ENCODE data around the gene RGCC.
"Not testable (repeated sequence)": the region's sequence is repeated elsewhere in the genome, so short reads cannot be mapped to it uniquely, and the experiment has no call there.

Gene RGCC

GRCh38 chr13:41496420-41497234 lies 39.3 kb downstream of the RGCC start:
- Histone ChIP-seq H3K4me3 (ENCODE audit: insufficient read depth, low read depth, low read length, poor library complexity, severe bottlenecking) (no peak overlapping the region), H3K9me3 (ENCODE audit: control insufficient read depth, low read length) (no peaks in the 10 kb centered on the region), H3K27ac (ENCODE audit: insufficient read depth, low read length, poor library complexity, severe bottlenecking) (no peak overlapping the region), H3K27me3 (replicated peaks; ENCODE audit: control insufficient read depth, insufficient read depth, low read length, poor library complexity, severe bottlenecking) (no peaks in the 10 kb centered on the region), H3K4me1 (ENCODE audit: control insufficient read depth, insufficient read depth, low read length, poor library complexity, severe bottlenecking) (peaks cover 36% of the 10 kb centered on the region), H3K36me3 (ENCODE audit: control insufficient read depth, insufficient read depth, low read length) (no peaks in the 10 kb centered on the region)
- no peak for DNase-seq

- Histone ChIP-seq H3K4me3 (ENCODE audit: insufficient read depth, low read depth, low read length, poor library complexity, severe bottlenecking) (no peak overlapping the region), H3K36me3 (ENCODE audit: control insufficient read depth, insufficient read depth, low read length) (no peaks in the 10 kb centered on the region), H3K4me1 (ENCODE audit: control insufficient read depth, insufficient read depth, low read length, poor library complexity, severe bottlenecking) (peaks cover 35% of the 10 kb centered on the region), H3K27ac (ENCODE audit: insufficient read depth, low read length, poor library complexity, severe bottlenecking) (no peak overlapping the region), H3K9me3 (ENCODE audit: control insufficient read depth, low read length) (no peaks in the 10 kb centered on the region), H3K27me3 (replicated peaks; ENCODE audit: control insufficient read depth, insufficient read depth, low read length, poor library complexity, severe bottlenecking) (no peaks in the 10 kb centered on the region)
- DNase-seq, result no peak
Measured at GRCh38 chr13:41497436-41497835, 40.1 kb downstream of the RGCC start.

- peaks cover 23% of the 10 kb centered on the region for H3K4me1 ChIP-seq (ENCODE audit: control insufficient read depth, insufficient read depth, low read length, poor library complexity, severe bottlenecking)
- H3K27me3 ChIP-seq (replicated peaks; ENCODE audit: control insufficient read depth, insufficient read depth, low read length, poor library complexity, severe bottlenecking), result no peaks in the 10 kb centered on the region
- H3K36me3 ChIP-seq (ENCODE audit: control insufficient read depth, insufficient read depth, low read length), result no peaks in the 10 kb centered on the region
- no peak overlapping the region for H3K4me3 ChIP-seq (ENCODE audit: insufficient read depth, low read depth, low read length, poor library complexity, severe bottlenecking)
- H3K9me3 ChIP-seq (ENCODE audit: control insufficient read depth, low read length), result no peaks in the 10 kb centered on the region
- H3K27ac ChIP-seq (ENCODE audit: insufficient read depth, low read length, poor library complexity, severe bottlenecking), result no peak overlapping the region
- DNase-seq, result no peak
Measured at GRCh38 chr13:41499452-41499851, 42.1 kb downstream of the RGCC start.

GRCh38 chr13:41500511-41500910 lies 43.2 kb downstream of the RGCC start:
- Histone ChIP-seq H3K36me3 (ENCODE audit: control insufficient read depth, insufficient read depth, low read length) (no peaks in the 10 kb centered on the region), H3K27ac (ENCODE audit: insufficient read depth, low read length, poor library complexity, severe bottlenecking) (no peak overlapping the region), H3K4me3 (ENCODE audit: insufficient read depth, low read depth, low read length, poor library complexity, severe bottlenecking) (no peak overlapping the region), H3K27me3 (replicated peaks; ENCODE audit: control insufficient read depth, insufficient read depth, low read length, poor library complexity, severe bottlenecking) (no peaks in the 10 kb centered on the region), H3K4me1 (ENCODE audit: control insufficient read depth, insufficient read depth, low read length, poor library complexity, severe bottlenecking) (peaks cover 23% of the 10 kb centered on the region), H3K9me3 (ENCODE audit: control insufficient read depth, low read length) (no peaks in the 10 kb centered on the region)
- DNase-seq, result peak in 1 of 3 donors; percentile 2

- H3K4me1 ChIP-seq (ENCODE audit: control insufficient read depth, insufficient read depth, low read length, poor library complexity, severe bottlenecking), result peaks cover 23% of the 10 kb centered on the region
- H3K4me3 ChIP-seq (ENCODE audit: insufficient read depth, low read depth, low read length, poor library complexity, severe bottlenecking), result no peak overlapping the region
- no peak overlapping the region for H3K27ac ChIP-seq (ENCODE audit: insufficient read depth, low read length, poor library complexity, severe bottlenecking)
- H3K27me3 ChIP-seq (replicated peaks; ENCODE audit: control insufficient read depth, insufficient read depth, low read length, poor library complexity, severe bottlenecking), result no peaks in the 10 kb centered on the region
- DNase-seq, result no peak
- H3K9me3 ChIP-seq (ENCODE audit: control insufficient read depth, low read length), result no peaks in the 10 kb centered on the region
- H3K36me3 ChIP-seq (ENCODE audit: control insufficient read depth, insufficient read depth, low read length), result no peaks in the 10 kb centered on the region
Measured at GRCh38 chr13:41501281-41501680, 43.9 kb downstream of the RGCC start.

GRCh38 chr13:41502031-41502430 lies 44.7 kb downstream of the RGCC start:
- H3K4me1 ChIP-seq (ENCODE audit: control insufficient read depth, insufficient read depth, low read length, poor library complexity, severe bottlenecking), result peaks cover 23% of the 10 kb centered on the region
- DNase-seq, result no peak
- H3K36me3 ChIP-seq (ENCODE audit: control insufficient read depth, insufficient read depth, low read length), result no peaks in the 10 kb centered on the region
- no peak overlapping the region for H3K27ac ChIP-seq (ENCODE audit: insufficient read depth, low read length, poor library complexity, severe bottlenecking)
- H3K4me3 ChIP-seq (ENCODE audit: insufficient read depth, low read depth, low read length, poor library complexity, severe bottlenecking), result no peak overlapping the region
- H3K9me3 ChIP-seq (ENCODE audit: control insufficient read depth, low read length), result no peaks in the 10 kb centered on the region
- no peaks in the 10 kb centered on the region for H3K27me3 ChIP-seq (replicated peaks; ENCODE audit: control insufficient read depth, insufficient read depth, low read length, poor library complexity, severe bottlenecking)

- Histone ChIP-seq H3K4me1 (ENCODE audit: control insufficient read depth, insufficient read depth, low read length, poor library complexity, severe bottlenecking) (peaks cover 23% of the 10 kb centered on the region), H3K27ac (ENCODE audit: insufficient read depth, low read length, poor library complexity, severe bottlenecking) (peak overlapping the region; percentile 1), H3K9me3 (ENCODE audit: control insufficient read depth, low read length) (no peaks in the 10 kb centered on the region), H3K36me3 (ENCODE audit: control insufficient read depth, insufficient read depth, low read length) (no peaks in the 10 kb centered on the region), H3K4me3 (ENCODE audit: insufficient read depth, low read depth, low read length, poor library complexity, severe bottlenecking) (no peak overlapping the region), H3K27me3 (replicated peaks; ENCODE audit: control insufficient read depth, insufficient read depth, low read length, poor library complexity, severe bottlenecking) (no peaks in the 10 kb centered on the region)
- peak in 1 of 3 donors; percentile 2 for DNase-seq
Measured at GRCh38 chr13:41502673-41503072, 45.3 kb downstream of the RGCC start.

GRCh38 chr13:41503356-41503755 lies 46.0 kb downstream of the RGCC start:
- Histone ChIP-seq H3K9me3 (ENCODE audit: control insufficient read depth, low read length) (no peaks in the 10 kb centered on the region), H3K27ac (ENCODE audit: insufficient read depth, low read length, poor library complexity, severe bottlenecking) (no peak overlapping the region), H3K4me1 (ENCODE audit: control insufficient read depth, insufficient read depth, low read length, poor library complexity, severe bottlenecking) (peaks cover 23% of the 10 kb centered on the region), H3K36me3 (ENCODE audit: control insufficient read depth, insufficient read depth, low read length) (no peaks in the 10 kb centered on the region), H3K27me3 (replicated peaks; ENCODE audit: control insufficient read depth, insufficient read depth, low read length, poor library complexity, severe bottlenecking) (no peaks in the 10 kb centered on the region), H3K4me3 (ENCODE audit: insufficient read depth, low read depth, low read length, poor library complexity, severe bottlenecking) (no peak overlapping the region)
- no peak for DNase-seq

- H3K27ac ChIP-seq (ENCODE audit: insufficient read depth, low read length, poor library complexity, severe bottlenecking); H3K27me3 ChIP-seq (replicated peaks; ENCODE audit: control insufficient read depth, insufficient read depth, low read length, poor library complexity, severe bottlenecking); H3K9me3 ChIP-seq (ENCODE audit: control insufficient read depth, low read length); DNase-seq; H3K4me3 ChIP-seq (ENCODE audit: insufficient read depth, low read depth, low read length, poor library complexity, severe bottlenecking); H3K36me3 ChIP-seq (ENCODE audit: control insufficient read depth, insufficient read depth, low read length): not testable (repeated sequence)
- H3K4me1 ChIP-seq (ENCODE audit: control insufficient read depth, insufficient read depth, low read length, poor library complexity, severe bottlenecking), result peaks cover 23% of the 10 kb centered on the region
Measured at GRCh38 chr13:41504657-41505056, 47.3 kb downstream of the RGCC start.

- no peak for DNase-seq
- H3K27ac ChIP-seq (ENCODE audit: insufficient read depth, low read length, poor library complexity, severe bottlenecking), result no peak overlapping the region
- H3K4me1 ChIP-seq (ENCODE audit: control insufficient read depth, insufficient read depth, low read length, poor library complexity, severe bottlenecking), result peaks cover 19% of the 10 kb centered on the region
Measured at GRCh38 chr13:41505209-41505835, 48.0 kb downstream of the RGCC start.

More at GRCh38 chr13:41505209-41505835, 48.0 kb downstream of the RGCC start:
- Histone ChIP-seq H3K4me3 (ENCODE audit: insufficient read depth, low read depth, low read length, poor library complexity, severe bottlenecking) (no peak overlapping the region), H3K9me3 (ENCODE audit: control insufficient read depth, low read length) (no peaks in the 10 kb centered on the region), H3K27me3 (replicated peaks; ENCODE audit: control insufficient read depth, insufficient read depth, low read length, poor library complexity, severe bottlenecking) (no peaks in the 10 kb centered on the region), H3K36me3 (ENCODE audit: control insufficient read depth, insufficient read depth, low read length) (no peaks in the 10 kb centered on the region)

Measured in effector memory CD4-positive, alpha-beta T cell (primary cell).